HepG2 (cell line): ENCODE data around the gene PPP2R2C. TPM values are rescaled to one million over a fixed set of nuclear protein-coding genes. Genes with fewer than 3 reads are reported as not detected.
A peak's percentile ranks its signal among the peaks of the same experiment; 100 is the strongest.

Experiments used
- ATM ChIP-seq: fragments of 450-650 bp; IDR thresholded peaks from 2 replicates; pipeline ENCODE4 v1.7.1; 2017; ENCODE audit warnings: mild to moderate bottlenecking, borderline replicate concordance
- DNMT1 ChIP-seq: sonication (generic); formaldehyde crosslinking; IDR thresholded peaks from 2 replicates; pipeline ENCODE4 v1.5.1; 2020; ENCODE audit warnings: mild to moderate bottlenecking, missing genetic modification reagents
- ELF3 ChIP-seq: IDR thresholded peaks from 2 replicates; pipeline ENCODE4 v1.6.1; 2016; ENCODE audit warnings: missing genetic modification reagents, missing compliant biosample characterization
- HDAC1 ChIP-seq: sonication (generic); formaldehyde crosslinking; IDR thresholded peaks from 2 replicates; pipeline ENCODE4 v1.5.1; 2020; ENCODE audit warnings: mild to moderate bottlenecking, missing genetic modification reagents
- ISL2 ChIP-seq: sonication (generic); formaldehyde crosslinking; IDR thresholded peaks from 2 replicates; pipeline ENCODE4 v1.5.0; 2020; ENCODE audit warnings: missing genetic modification reagents
- MAFG ChIP-seq: sonication (generic); formaldehyde crosslinking; IDR thresholded peaks from 2 replicates; pipeline ENCODE4 v1.5.1; 2020; ENCODE audit warnings: mild to moderate bottlenecking, missing genetic modification reagents
- MAZ ChIP-seq, 2 experiments: sonication (generic) in 1 of 2; formaldehyde crosslinking in 1 of 2; IDR thresholded peaks; 2 replicates each; pipeline versions ENCODE4 v1.5.0 to v1.6.1; 2012 to 2020; ENCODE audit warnings: low read depth in 2 of 2, mild to moderate bottlenecking in 2 of 2, borderline replicate concordance in 1 of 2, improper control_type of control experiment in 1 of 2, low read length in 1 of 2, missing genetic modification reagents in 1 of 2, moderate library complexity in 1 of 2
- MED13 ChIP-seq: sonication (generic); formaldehyde crosslinking; IDR thresholded peaks from 2 replicates; pipeline ENCODE4 v1.5.0; 2020; ENCODE audit warnings: missing genetic modification reagents
- MIXL1 ChIP-seq: IDR thresholded peaks from 2 replicates; pipeline ENCODE4 v1.6.1; 2016
- RAD51 ChIP-seq: fragments of 450-650 bp; IDR thresholded peaks from 2 replicates; pipeline ENCODE4 v1.6.1; 2016; ENCODE audit warnings: borderline replicate concordance
- SAP130 ChIP-seq: IDR thresholded peaks from 2 replicates; pipeline ENCODE4 v1.6.1; 2016; ENCODE audit warnings: low read depth
- TRAFD1 ChIP-seq: sonication (generic); formaldehyde crosslinking; IDR thresholded peaks from 2 replicates; pipeline ENCODE4 v1.5.1; 2020; ENCODE audit warnings: missing genetic modification reagents, mild to moderate bottlenecking, borderline replicate concordance
- U2AF2 ChIP-seq: fragments of 200-400 bp; formaldehyde crosslinking; IDR thresholded peaks from 2 replicates; pipeline ENCODE4 v1.6.1; 2017; ENCODE audit warnings: low read depth, mild to moderate bottlenecking, low read length
- ZBTB10 ChIP-seq: sonication (generic); formaldehyde crosslinking; IDR thresholded peaks from 2 replicates; pipeline ENCODE4 v1.4.0; 2020; ENCODE audit warnings: missing genetic modification reagents, borderline replicate concordance
- ZC3H4 ChIP-seq: sonication (generic); formaldehyde crosslinking; IDR thresholded peaks from 2 replicates; pipeline ENCODE4 v1.4.0; 2020; ENCODE audit warnings: missing genetic modification reagents, borderline replicate concordance
- ZFYVE20 ChIP-seq: sonication (generic); formaldehyde crosslinking; IDR thresholded peaks from 2 replicates; pipeline ENCODE4 v1.8.0; 2023; ENCODE audit warnings: low read depth, mild to moderate bottlenecking, moderate library complexity, missing genetic modification reagents, borderline replicate concordance
- ZIK1 ChIP-seq: sonication (generic); formaldehyde crosslinking; IDR thresholded peaks from 2 replicates; pipeline ENCODE4 v1.5.0; 2020; ENCODE audit warnings: mild to moderate bottlenecking, low read depth, missing genetic modification reagents, borderline replicate concordance
- ZNF138 ChIP-seq: sonication (generic); formaldehyde crosslinking; IDR thresholded peaks from 2 replicates; pipeline ENCODE4 v1.5.0; 2020; ENCODE audit warnings: mild to moderate bottlenecking, low read depth, missing genetic modification reagents
- ZNF264 ChIP-seq: sonication (generic); formaldehyde crosslinking; IDR thresholded peaks from 2 replicates; pipeline ENCODE4 v1.4.0; 2020; ENCODE audit warnings: missing genetic modification reagents
- ZNF3 ChIP-seq: IDR thresholded peaks from 2 replicates; pipeline ENCODE4 v1.7.0; 2017; ENCODE audit warnings: inconsistent platforms
- ZNF451 ChIP-seq: sonication (generic); formaldehyde crosslinking; IDR thresholded peaks from 2 replicates; pipeline ENCODE4 v1.5.0; 2020; ENCODE audit warnings: mild to moderate bottlenecking, missing genetic modification reagents
- ZNF530 ChIP-seq: sonication (generic); formaldehyde crosslinking; IDR thresholded peaks from 2 replicates; pipeline ENCODE4 v1.5.0; 2020; ENCODE audit warnings: low read depth, mild to moderate bottlenecking, missing genetic modification reagents
- ZNF558 ChIP-seq: sonication (generic); formaldehyde crosslinking; IDR thresholded peaks from 2 replicates; pipeline ENCODE4 v1.9.0; 2022; ENCODE audit warnings: mild to moderate bottlenecking, missing genetic modification reagents, borderline replicate concordance
- ZNF790 ChIP-seq: sonication (generic); formaldehyde crosslinking; IDR thresholded peaks from 2 replicates; pipeline ENCODE4 v1.8.0; 2022; ENCODE audit warnings: missing genetic modification reagents, mild to moderate bottlenecking, borderline replicate concordance
- polyA plus RNA-seq, 8 experiments: library from polyadenylated mRNA; depleted of rRNA in 3 of 8; stranded (reverse) in 7 of 8; unstranded in 1 of 8; fragments of >200 nt; fragmentation: Illumina TruSeq in 4 of 8; extraction: Trizol in 4 of 8; gene quantifications; 2 replicates each; pipeline versions ENCODE4 v1.2.1 to v1.2.3, GENCODE V29; 2011 to 2016; ENCODE audit warnings: low read depth in 4 of 8, missing spikeins in 1 of 8, mixed read lengths in 1 of 8; ENCODE audit not compliant: insufficient read depth in 1 of 8
- total RNA-seq, 5 experiments: library from RNA; depleted of rRNA; stranded (reverse); fragments of >200 nt; fragmentation: Illumina TruSeq; extraction: Trizol; gene quantifications; 2 replicates each; pipeline ENCODE4 v1.2.3, GENCODE V29; 2016; ENCODE audit warnings: low read depth in 1 of 5

PPP2R2C gene
- total and polyA plus RNA-seq, 2 of the 13 experiments (the other 11 are each of a cell fraction or from before 2014, with no cell fraction given) = 0.60 to 8.6 TPM

GRCh38 chr4:6362896-6363295, 109.5 kb downstream of the PPP2R2C start (continued):
- TF ChIP-seq ELF3 (CRISPR knock-in tag) (0 out of 2 replicates have a peak, but pooled peaks have one; percentile 45), ZC3H4 (CRISPR knock-in tag) (no peak), MAZ (IDR thresholded peaks at IDR 0.05; ENCODE audit: borderline replicate concordance, low read depth, low read length) (no peak), MAZ (CRISPR knock-in tag; IDR thresholded peaks at IDR 0.05; ENCODE audit: low read depth) (no peak), ZNF264 (CRISPR knock-in tag) (no peak), ATM (no peak), DNMT1 (no peak), MED13 (no peak), MAFG (CRISPR knock-in tag) (no peak), MIXL1 (peak; percentile 32; the same call in 1 of the 2 replicates), SAP130 (CRISPR knock-in tag) (peak; percentile 31; the same call in 1 of the 2 replicates), ZNF530 (CRISPR knock-in tag) (no peak), ZNF138 (CRISPR knock-in tag) (0 out of 2 replicates have a peak, but pooled peaks have one; percentile 23), ZBTB10 (no peak), ZNF790 (CRISPR knock-in tag) (no peak), ZFYVE20 (CRISPR knock-in tag) (no peak), ZNF3 (CRISPR knock-in tag) (no peak), HDAC1 (CRISPR knock-in tag) (no peak), U2AF2 (no peak), ISL2 (no peak), ZNF558 (CRISPR knock-in tag) (no peak), RAD51 (no peak), TRAFD1 (CRISPR knock-in tag) (no peak), ZNF451 (CRISPR knock-in tag) (no peak), ZIK1 (CRISPR knock-in tag) (no peak)
